HK-2 (cell line): ENCODE measurements around the gene CEPT1.

Experiments used
- DNase-seq: peaks from one replicate; pipeline ENCODE4 v3.0.0-alpha.2; 2018; ENCODE audit not compliant: unreplicated experiment

Gene CEPT1

GRCh38 chr1:111192658-111193519, 52.9 kb downstream of the CEPT1 start:
- peak; percentile 48 for DNase-seq

- no peak for DNase-seq
These were observed 53.9 kb downstream of the CEPT1 start for GRCh38 chr1:111193712-111194480.

DNA sequence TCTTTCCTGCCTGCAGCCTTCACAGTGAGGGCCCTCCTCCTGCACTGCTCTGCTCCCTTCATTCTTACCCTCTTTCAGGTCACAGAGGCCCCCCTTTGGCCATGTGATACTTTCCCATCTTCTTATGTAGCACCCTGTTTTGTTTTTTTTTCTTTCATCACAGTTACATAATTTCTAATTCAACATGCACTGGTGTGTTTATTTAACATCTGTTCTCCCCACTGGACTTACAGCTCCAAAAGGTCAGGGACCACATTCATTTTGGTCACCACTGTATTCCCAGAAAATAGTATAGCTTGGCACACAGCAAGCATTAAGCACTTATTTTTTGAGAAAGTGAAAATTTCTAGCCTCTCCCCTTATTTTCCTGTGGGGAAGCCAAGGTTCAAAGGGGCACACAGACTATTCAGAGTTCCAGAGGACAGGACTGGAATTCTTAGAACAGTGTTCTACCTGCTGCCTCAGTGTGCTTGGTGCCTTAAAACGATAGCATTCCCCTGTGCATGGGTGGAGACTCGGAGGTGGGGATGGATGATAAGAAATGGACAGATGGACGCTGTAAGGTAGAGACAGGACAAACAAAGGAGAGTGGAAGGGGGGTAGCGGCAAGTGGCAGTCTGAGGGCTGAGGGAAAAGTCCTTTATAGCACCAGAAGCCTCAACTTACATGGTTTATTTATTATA, 55.1 kb downstream of the CEPT1 start:
- DNase-seq = no peak

GRCh38 chr1:111196213-111196612, 56.2 kb downstream of the CEPT1 start:
- DNase-seq = no peak

GRCh38 chr1:111197598-111198284, 57.7 kb downstream of the CEPT1 start:
- DNase-seq = no peak

GRCh38 chr1:111198836-111199235, 58.8 kb downstream of the CEPT1 start:
- DNase-seq = no peak

DNA sequence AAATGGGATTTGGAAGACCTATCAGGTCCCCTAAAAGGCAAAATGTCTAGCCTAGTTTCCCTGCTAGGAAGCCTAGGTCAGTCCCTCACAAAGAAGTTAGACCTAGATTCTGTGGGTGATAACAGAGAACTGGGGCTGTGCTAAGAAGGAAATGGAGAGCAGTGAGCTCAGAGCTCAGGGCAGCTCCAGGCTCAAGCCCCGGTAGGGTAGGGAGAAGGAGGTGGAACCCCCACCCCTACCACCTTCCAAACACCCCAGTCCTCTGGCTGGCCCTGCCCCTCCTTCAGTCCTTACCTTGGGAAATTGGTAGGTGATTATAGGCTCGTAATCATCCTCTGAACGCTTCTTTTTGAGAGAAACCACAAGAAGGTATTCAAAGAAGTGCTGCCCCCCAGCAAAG, 59.3 kb downstream of the CEPT1 start:
- no peak for DNase-seq

DNA sequence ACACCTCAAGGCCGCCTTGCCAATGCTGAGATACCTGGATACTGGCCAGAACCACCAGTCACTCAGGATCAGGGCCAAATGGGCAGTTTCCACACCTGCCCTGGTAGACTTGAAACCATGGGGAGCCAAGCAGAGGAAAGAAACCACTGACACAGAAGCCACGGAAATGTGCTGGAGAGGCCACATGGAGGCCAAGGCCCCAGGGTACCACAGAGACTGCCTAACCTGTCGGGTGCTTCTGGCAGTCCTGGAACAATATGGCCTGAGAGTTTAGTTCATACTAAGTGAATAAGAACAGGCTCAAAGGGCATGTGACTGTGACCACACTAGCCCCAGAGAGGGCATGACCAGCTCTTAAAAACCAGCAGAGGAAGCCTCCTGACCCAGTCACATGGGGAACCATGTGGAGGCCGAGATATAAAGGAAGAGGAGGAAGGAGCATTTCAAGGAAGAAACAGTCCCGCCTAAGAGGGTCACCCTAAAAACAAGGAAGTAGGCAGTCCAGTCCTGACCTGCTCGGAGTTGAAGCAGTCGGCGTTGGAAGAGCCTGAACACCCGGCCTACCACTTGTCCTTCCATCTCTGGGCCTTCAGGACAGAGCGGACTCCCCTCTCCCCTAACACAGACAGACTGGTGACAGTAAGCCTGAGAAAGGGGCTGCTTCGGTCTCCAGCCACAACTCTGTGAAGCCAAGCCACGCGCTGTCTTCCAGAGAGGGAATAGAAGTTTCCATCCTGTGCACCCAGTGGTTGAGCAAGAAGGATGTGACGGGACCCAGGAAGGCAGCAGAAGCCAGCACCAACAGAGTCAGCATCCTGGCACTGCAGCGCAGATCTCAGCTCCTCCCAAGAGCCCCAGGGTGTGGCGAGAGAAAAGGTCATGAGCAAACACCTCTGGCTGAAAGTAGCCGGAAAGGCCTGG, 60.1 kb downstream of the CEPT1 start, which contains the start of gene DENND2D:
DENND2D (minus strand) TSS at position 766 of the 921 bp plus-strand sequence; CDS start at position 579, 187 bp downstream.
- no peak for DNase-seq

DNA sequence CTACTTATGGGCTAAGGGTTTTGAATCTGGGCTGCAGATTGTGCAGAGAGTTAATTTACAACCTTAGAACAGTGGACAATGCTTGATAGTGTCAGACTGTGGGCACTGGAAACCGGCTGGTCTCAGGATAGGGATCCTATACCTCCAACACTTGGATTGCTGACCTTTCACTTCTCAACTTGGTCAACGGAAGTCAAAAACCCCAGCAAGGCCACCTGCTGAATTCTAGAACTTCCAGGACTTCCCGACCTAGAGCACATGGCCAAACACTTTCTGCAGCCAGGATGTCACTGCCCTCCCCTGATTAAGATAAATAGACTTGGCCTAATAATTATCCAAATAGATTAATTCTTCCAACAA, 60.8 kb downstream of the CEPT1 start:
- no peak for DNase-seq

GRCh38 chr1:111201275-111202090, 61.5 kb downstream of the CEPT1 start:
- DNase-seq = no peak

- no peak for DNase-seq
These were observed 62.3 kb downstream of the CEPT1 start for GRCh38 chr1:111202366-111202706.

DNA sequence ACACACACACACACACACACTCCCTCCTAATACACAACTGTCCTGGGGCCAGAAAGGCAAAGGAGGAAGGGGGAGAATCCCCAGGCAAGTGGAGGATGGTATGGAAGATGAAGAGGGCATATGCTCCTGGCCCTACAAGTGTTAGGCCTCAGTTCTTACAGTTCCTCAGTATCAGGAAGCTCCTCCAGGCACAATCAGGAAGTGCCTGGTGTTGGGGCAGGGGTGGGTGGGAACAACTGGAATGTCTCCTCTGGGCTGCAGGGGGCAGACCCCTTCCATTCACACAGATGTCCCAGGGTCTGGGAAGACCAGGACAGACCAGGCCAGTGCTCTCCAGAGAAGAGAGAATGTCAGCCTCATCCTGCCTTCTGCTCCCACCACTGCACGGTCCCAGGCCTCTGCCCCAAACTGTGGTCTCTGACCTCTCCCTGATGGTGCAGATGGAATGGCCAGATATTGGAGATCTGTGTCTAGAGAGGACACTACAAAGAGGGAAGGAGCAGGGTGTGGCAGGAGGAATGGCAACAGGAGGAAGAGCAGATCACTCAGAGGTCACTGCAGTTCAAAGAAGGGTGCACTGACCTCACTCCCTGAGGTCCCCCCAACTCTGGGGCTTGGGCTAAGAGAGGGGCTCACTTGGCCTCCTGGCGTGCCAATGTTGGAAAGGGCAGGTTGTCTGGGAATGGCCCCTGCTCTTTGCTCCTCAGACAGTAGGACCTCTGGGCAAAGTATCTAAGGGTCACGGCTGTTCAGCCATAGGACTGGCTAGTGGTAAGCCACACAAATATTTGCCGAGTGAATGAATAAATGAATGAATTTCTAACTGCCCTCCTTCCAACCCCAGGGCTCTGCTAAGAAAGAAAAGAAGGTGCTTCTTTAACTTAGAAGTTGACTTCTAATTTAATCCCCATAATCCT, 62.9 kb downstream of the CEPT1 start:
- no peak for DNase-seq

- peak; percentile 69 for DNase-seq
These were observed 63.7 kb downstream of the CEPT1 start for GRCh38 chr1:111203681-111204200.

- DNase-seq = peak; percentile 39
These were observed 64.4 kb downstream of the CEPT1 start for GRCh38 chr1:111204201-111204982.

GRCh38 chr1:111204983-111205713, 65.1 kb downstream of the CEPT1 start:
- DNase-seq = no peak

DNA sequence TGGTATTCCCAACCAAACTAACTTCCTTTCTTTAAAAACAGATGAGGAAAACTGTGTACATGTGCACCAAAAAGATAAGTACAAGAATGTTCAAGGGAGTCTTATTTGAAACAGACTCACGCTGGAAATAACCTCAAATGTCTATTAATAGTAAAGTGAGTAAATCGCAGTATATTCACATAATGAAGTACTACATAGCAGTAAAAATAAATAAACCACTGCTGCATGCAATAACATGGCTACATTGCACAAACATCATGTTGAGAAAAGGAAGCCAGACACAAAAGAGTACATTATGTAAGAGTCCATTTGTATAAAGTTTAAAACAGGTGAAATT, 65.7 kb downstream of the CEPT1 start:
- no peak for DNase-seq

GRCh38 chr1:111208921-111209320, 68.9 kb downstream of the CEPT1 start:
- no peak for DNase-seq
